Heart right ventricle (tissue), 16 donors: ENCODE results near the gene REXO1. TPM values are rescaled to one million over a fixed set of nuclear protein-coding genes. Genes with fewer than 3 reads are reported as not detected.
"Not testable (repeated sequence)": the region's sequence is repeated elsewhere in the genome, so short reads cannot be mapped to it uniquely, and the experiment has no call there.

ENCODE experiments used
- ATAC-seq, 8 donors: fragments of 200-7000 bp; cut with Tn5 transposase; one replicate each; pipeline ENCODE4 v1.9.1; 2020; ENCODE audit warnings: mild to moderate bottlenecking in 8 of 8, moderate library complexity in 8 of 8, moderate number of reproducible peaks in 1 of 8
- DNase-seq, 2 donors: peaks; one replicate each; pipeline ENCODE4 v3.0.0-alpha.2; 2020
- H3K27ac ChIP-seq, 10 donors: fragments of 200-600 bp; sonication (generic) in 2 of 10; one replicate each; pipeline versions ENCODE4 v1.5.0 to v1.8.0; 2020 to 2022; ENCODE audit warnings: mild to moderate bottlenecking in 3 of 10
- H3K27me3 ChIP-seq, 7 donors: fragments of 200-600 bp; one replicate each; pipeline ENCODE4 v1.8.0; 2021 to 2022; ENCODE audit warnings: mild to moderate bottlenecking in 2 of 7
- H3K36me3 ChIP-seq, 9 donors: fragments of 200-600 bp; sonication (generic) in 1 of 9; one replicate each; pipeline versions ENCODE4 v1.5.0 to v1.8.0; 2020 to 2022; ENCODE audit warnings: mild to moderate bottlenecking in 2 of 9
- H3K4me1 ChIP-seq, 9 donors: fragments of 200-600 bp; sonication (generic) in 1 of 9; one replicate each; pipeline versions ENCODE4 v1.5.0 to v1.8.0; 2020 to 2022; ENCODE audit warnings: mild to moderate bottlenecking in 4 of 9
- H3K4me3 ChIP-seq, 10 donors: fragments of 200-600 bp; sonication (generic) in 2 of 10; one replicate each; pipeline versions ENCODE4 v1.5.0 to v1.8.0; 2020 to 2022; ENCODE audit warnings: mild to moderate bottlenecking in 7 of 10, moderate library complexity in 2 of 10
- H3K9me3 ChIP-seq, 11 donors: fragments of 200-600 bp in 10 of 11; sonication (generic) in 2 of 11; one replicate each; pipeline versions ENCODE4 v1.5.0 to v1.8.0; 2013 to 2022; ENCODE audit warnings: mild to moderate bottlenecking in 2 of 11, control low read depth in 1 of 11, moderate library complexity in 1 of 11
- WGBS, 2 donors: extraction: QIAGEN DNeasy Blood & Tissue Kit; methylation state at CpG; one replicate each; pipeline ENCODE4 v1.1.7; 2013; ENCODE audit warnings: inconsistent platforms in 1 of 2; 5-methylcytosine and 5-hydroxymethylcytosine counted together
- intact Hi-C, 10 donors: fragments of 100-400 bp; cut with DNase I; formaldehyde crosslinking; loops; one replicate each; pipeline versions ENCODE4 v1.11.1 to v1.14.2; 2022
- polyA plus RNA-seq, 2 donors: library from polyadenylated mRNA; stranded (reverse); fragments of 200-250 nt; gene quantifications; one replicate each; pipeline ENCODE4 v1.2.3, GENCODE V29; 2013
- total RNA-seq, 10 donors: library from RNA; stranded (reverse); fragmentation: NEBNext Ultra II Directional in 3 of 10; extraction: Animal tissue kit (Norgen Biotek cat#: 25700) in 3 of 10; gene quantifications; one replicate each; pipeline versions ENCODE4 v1.2.1 to v1.2.4, GENCODE V29; 2021 to 2023
- TF ChIP-seq, protein P1 (sequence below), 9 donors: fragments of 200-600 bp; sonication (generic) in 2 of 9; IDR thresholded peaks; one replicate each; pipeline versions ENCODE4 v1.5.0 to v1.8.0; 2021 to 2022; ENCODE audit warnings: antibody characterized with exemption in 9 of 9, mild to moderate bottlenecking in 5 of 9, moderate library complexity in 1 of 9
- donor health status: Arrhythmogenic right ventricular cardiomyopathy.
- donor health status: ischemic (EF 13 %, LVEDD 7.1; RV severe dilation, severe dysfunction).
- donor health status: healthy with polysubstance abuse.
- donor health status: DM: no; HTN: yes; CAD: no.
- donor health status: DM: no; HTN: no; CAD: no.
- donor health status: ischemic (EF 25% LVEDD 6.9; RV normal size, moderate dysfunction).
- donor health status: ischemic (EF 25% LVEDD 5.7; RV mildly dilated, moderate dysfunction).
- donor health status: healthy.
- donor health status: DM: yes; HTN: yes; CAD: no.
- donor health status: Ischemic cardiomyopathy.
- donor health status: ischemic (EF 35%, LVEDD 5.7; RV mildly dilated, moderate dysfunction).
- donor health status: nonischemic (EF 11% LVEDD 7.7; RV severe dilation, severe dysfunction).
- donor health status: DM: yes; HTN: yes; CAD: no.
- donor health status: PGD.
- donor health status: ischemic (EF 29% LVEDD 5.4; RV normal size, mild dysfunction).
- donor health status: nonischemic (EF 23%, LVEDD 6.1; RV moderate dilation, normal function).

The REXO1 gene
- total and polyA plus RNA-seq, 12 donors: 13.1 to 20.6 (median 16.5) TPM

- H3K27me3 ChIP-seq: no peaks in the 10 kb centered on the region
- H3K9me3 ChIP-seq: no peaks in the 10 kb centered on the region
- intact Hi-C loops: no loop called here
- no peak for ATAC-seq
- WGBS, 2 donors: 5 to 8% methylated on average over 11 of the region's 11 CpGs
- no peak for DNase-seq
- TF ChIP-seq, protein P1, sequence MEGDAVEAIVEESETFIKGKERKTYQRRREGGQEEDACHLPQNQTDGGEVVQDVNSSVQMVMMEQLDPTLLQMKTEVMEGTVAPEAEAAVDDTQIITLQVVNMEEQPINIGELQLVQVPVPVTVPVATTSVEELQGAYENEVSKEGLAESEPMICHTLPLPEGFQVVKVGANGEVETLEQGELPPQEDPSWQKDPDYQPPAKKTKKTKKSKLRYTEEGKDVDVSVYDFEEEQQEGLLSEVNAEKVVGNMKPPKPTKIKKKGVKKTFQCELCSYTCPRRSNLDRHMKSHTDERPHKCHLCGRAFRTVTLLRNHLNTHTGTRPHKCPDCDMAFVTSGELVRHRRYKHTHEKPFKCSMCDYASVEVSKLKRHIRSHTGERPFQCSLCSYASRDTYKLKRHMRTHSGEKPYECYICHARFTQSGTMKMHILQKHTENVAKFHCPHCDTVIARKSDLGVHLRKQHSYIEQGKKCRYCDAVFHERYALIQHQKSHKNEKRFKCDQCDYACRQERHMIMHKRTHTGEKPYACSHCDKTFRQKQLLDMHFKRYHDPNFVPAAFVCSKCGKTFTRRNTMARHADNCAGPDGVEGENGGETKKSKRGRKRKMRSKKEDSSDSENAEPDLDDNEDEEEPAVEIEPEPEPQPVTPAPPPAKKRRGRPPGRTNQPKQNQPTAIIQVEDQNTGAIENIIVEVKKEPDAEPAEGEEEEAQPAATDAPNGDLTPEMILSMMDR (IDR thresholded peaks at IDR 0.05): no peak
- H3K27ac ChIP-seq: peak overlapping the region; percentile 89 to 99 (median 96)
- H3K36me3 ChIP-seq: peaks cover 0 to 19% (median 0%) of the 10 kb centered on the region in 9 donors
- H3K4me1 ChIP-seq: peaks cover 27 to 67% (median 53%) of the 10 kb centered on the region in 9 donors
- peak overlapping the region; percentile 87 to 100 (median 96) for H3K4me3 ChIP-seq
These were observed 36.0 kb upstream of the REXO1 start for GRCh38 chr19:1884291-1884718.

DNA sequence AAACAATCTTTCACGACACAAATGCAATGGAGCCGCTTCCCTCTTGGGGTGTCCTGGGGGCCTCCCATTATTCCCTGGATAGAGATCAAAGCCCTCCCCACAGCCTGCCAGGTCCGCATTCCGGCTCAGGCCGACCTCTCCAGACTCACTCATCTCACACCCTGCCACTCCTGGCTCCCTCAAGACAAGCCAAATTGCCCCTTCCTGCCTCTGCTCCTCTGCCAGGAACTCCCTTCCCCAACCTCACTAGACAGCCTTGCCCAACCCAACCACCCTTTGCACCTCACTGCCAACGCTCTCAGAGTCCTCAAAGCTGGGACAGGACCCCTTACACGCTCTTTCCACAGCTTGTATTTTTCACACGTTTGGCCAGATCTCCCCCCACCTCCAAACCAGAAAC is 35.5 kb upstream of the REXO1 start:
- TF ChIP-seq, protein P1 (IDR thresholded peaks at IDR 0.05): no peak
- Histone ChIP-seq H3K4me3 (peak overlapping the region; percentile 12 to 100 (median 96)), H3K9me3 (no peaks in the 10 kb centered on the region), H3K27ac (peak overlapping the region; percentile 38 to 99 (median 96)), H3K27me3 (no peaks in the 10 kb centered on the region), H3K36me3 (peaks cover 0 to 24% (median 0%) of the 10 kb centered on the region in 9 donors), H3K4me1 (peaks cover 27 to 67% (median 54%) of the 10 kb centered on the region in 9 donors)
- WGBS, 2 donors: 22 to 25% methylated on average over 8 of the region's 8 CpGs
- DNase-seq (no peak), ATAC-seq (no peak)
- intact Hi-C loops: no loop called here

GRCh38 chr19:1882786-1883692 is 34.8 kb upstream of the REXO1 start:
- ATAC-seq: no peak
- DNase-seq: no peak
- Histone ChIP-seq H3K27ac (peak overlapping the region; percentile 38 to 99 (median 96)), H3K4me3 (peak overlapping the region; percentile 12 to 100 (median 96)), H3K27me3 (no peaks in the 10 kb centered on the region), H3K9me3 (no peaks in the 10 kb centered on the region), H3K4me1 (peaks cover 27 to 66% (median 56%) of the 10 kb centered on the region in 9 donors), H3K36me3 (peaks cover 0 to 29% (median 0%) of the 10 kb centered on the region in 9 donors)
- WGBS, 2 donors: 48 to 52% methylated on average over 25 of the region's 25 CpGs
- TF ChIP-seq, protein P1 (IDR thresholded peaks at IDR 0.05): no peak
- intact Hi-C loops: no loop called here

DNA sequence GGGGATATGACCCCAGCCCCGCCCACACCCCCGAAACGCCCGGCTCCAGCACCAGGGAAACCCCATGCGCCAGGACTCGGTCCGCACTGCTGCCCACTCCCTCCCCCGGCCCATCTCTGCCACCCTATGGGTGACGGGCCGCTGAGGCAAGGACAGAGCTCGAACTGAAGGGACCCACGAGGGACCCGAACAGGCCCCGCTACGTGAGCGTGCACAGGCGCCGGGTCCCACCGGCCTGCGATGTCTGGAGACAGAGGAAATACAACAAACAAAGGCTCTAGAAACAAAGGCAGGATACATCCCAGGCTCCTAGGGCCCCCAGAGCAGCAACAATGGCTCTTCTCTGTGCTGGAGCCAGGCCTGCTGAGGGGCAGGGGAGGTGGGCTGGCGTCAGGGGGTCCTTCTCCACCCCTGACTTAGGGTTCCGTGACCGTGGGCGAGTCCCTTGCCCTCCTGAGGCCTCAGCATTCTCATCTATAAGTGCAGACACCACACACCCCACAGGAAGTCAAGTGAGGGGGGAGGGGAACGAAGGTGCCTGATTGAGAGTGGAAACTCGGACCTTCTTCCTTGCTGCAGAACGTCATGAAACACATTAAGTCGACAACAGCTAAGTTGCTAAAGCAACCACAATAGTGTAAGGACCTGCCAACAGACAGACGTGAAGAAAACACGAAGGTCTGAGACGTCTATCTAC is 34.0 kb upstream of the REXO1 start:
- peaks cover 27 to 61% (median 54%) of the 10 kb centered on the region in 9 donors for H3K4me1 ChIP-seq
- TF ChIP-seq, protein P1 (IDR thresholded peaks at IDR 0.05): no peak
- WGBS, 2 donors: 50 to 51% methylated on average over 31 of the region's 31 CpGs
- DNase-seq (no peak), ATAC-seq (peak; percentile 3 to 63 (median 46))
- H3K27ac ChIP-seq: peak overlapping the region; percentile 38 to 99 (median 96)
- no peaks in the 10 kb centered on the region for H3K27me3 ChIP-seq
- peak overlapping the region in 9 of 10 donors; percentile 28 to 100 (median 96) for H3K4me3 ChIP-seq
- H3K36me3 ChIP-seq: peaks cover 0 to 29% (median 0%) of the 10 kb centered on the region in 9 donors
- no peaks in the 10 kb centered on the region for H3K9me3 ChIP-seq
- intact Hi-C loops: no loop called here

- DNase-seq, H3K9me3 ChIP-seq, intact Hi-C loops, H3K27me3 ChIP-seq: not testable (repeated sequence)
- Histone ChIP-seq H3K27ac (peak overlapping the region; percentile 38 to 99 (median 96)), H3K4me1 (peaks cover 28 to 61% (median 51%) of the 10 kb centered on the region in 9 donors), H3K4me3 (peak overlapping the region in 9 of 10 donors; percentile 28 to 100 (median 96)), H3K36me3 (peaks cover 0 to 29% (median 0%) of the 10 kb centered on the region in 9 donors)
- 53 to 64% methylated on average over 18 to 44 of the region's 44 CpGs for WGBS, 2 donors
- peak in 3 of 8 donors; percentile 1 to 13 (median 2) for ATAC-seq
These were observed 33.3 kb upstream of the REXO1 start for GRCh38 chr19:1881393-1882088.
